Measurements from ENCODE around the gene PNLDC1.
"Not testable (repeated sequence)": the region's sequence is repeated elsewhere in the genome, so short reads cannot be mapped to it uniquely, and the experiment has no call there.

Gene PNLDC1

DNA sequence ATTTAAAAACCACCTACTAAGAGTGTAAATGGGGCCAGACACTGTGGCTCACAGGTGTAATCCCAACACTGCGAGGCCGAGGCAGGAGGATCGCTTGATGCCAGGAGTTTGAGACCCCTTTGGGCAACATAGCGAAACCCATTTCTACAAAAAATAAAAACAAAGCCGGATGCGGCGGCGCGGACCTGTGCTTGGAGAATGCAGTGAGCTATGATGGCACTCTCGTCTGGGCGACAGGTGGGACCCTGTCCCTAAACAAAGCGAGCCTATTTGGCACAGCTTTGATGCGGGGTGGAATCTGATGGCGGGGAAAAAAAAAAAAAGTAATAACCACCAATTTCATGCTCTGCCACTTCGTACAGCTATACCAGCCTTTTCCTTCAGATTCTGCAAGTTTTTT lies 11.8 kb upstream of the PNLDC1 start:
- no peak for DNase-seq

- DNase-seq = peak; percentile 10
Measured at GRCh38 chr6:159788753-159789376, 11.2 kb upstream of the PNLDC1 start.

DNA sequence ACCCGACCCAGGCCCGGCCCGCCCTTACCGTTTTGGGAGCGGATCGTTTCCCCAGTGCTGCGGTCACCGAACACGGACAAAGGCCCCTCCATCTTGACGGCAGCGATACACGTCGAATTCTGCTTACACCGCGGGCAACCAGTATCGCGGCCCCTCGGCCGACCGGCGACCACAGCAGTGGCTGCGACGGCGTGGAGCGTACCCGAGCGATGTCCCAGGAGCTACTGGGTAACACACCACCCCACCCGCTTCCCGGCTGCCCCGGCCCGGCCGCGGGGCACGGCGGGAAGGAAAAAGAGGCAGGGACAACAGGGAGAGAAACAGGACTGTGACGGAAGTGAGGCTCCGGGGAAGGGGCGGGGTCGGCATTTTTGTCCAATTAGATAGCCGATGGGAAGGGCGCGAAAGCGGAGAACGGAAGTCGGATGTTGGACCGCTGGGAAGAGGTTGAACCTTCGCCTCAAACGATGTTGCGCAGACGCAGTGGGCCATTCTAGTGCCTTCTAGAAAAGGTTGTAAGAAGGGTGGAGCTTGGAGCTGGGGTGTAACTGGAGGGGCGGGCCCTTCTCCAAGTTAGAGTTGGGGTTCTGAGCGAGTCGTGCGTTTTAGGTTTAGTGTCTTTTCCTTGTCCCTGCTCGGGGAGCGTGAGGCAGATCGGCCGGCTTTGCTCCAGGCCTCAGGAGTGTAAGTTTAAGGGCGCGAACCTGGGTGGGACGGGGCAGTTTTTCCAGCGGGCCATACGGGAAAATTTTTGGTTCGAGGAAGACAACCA lies 10.5 kb upstream of the PNLDC1 start, which contains the start of gene TCP1:
Gene TCP1, minus strand, starts transcription at position 226 of the 772 bp plus-strand sequence. Its CDS starts 134 bp downstream, at position 92.
- peak; percentile 100 for DNase-seq

- peak; percentile 98 for DNase-seq
Measured at GRCh38 chr6:159790149-159790955, 9.7 kb upstream of the PNLDC1 start, which contains the start of gene MRPL18. MRPL18 (plus strand) TSS chr6:159790467; CDS start chr6:159790588, 121 bp downstream.

DNA sequence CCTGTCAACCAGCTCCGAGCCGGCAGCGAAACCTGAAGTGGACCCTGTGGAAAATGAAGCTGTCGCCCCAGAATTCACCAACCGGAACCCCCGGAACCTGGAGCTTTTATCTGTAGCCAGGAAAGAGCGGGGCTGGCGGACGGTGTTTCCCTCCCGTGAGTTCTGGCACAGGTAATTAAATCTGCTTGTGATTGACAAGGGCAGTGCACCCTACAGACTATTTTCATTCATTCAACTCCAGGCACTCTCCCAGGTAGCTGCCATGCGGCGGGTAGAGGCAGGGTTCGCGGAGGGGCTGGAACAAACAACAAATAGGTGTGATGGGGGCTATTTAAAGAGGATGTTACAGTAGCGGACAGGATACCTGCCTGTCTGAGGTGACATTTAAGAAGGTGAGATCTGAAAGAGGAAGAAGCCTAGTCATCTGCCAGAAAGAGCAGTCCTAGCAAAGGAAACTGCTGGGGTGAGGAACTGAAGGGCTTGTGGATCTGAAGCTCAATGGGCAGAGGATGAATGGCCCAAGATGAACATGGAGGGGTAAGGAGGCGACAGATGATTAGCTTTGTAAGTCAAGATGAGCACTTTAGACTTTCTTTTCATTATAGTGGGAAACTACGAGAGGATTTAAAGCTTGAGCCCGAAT lies 9.0 kb upstream of the PNLDC1 start:
- no peak for DNase-seq

GRCh38 chr6:159794976-159795375 lies 5.1 kb upstream of the PNLDC1 start:
- not testable (repeated sequence) for DNase-seq

- no peak for DNase-seq
Measured at GRCh38 chr6:159797554-159797953, 2.5 kb upstream of the PNLDC1 start.

GRCh38 chr6:159801935-159802334 lies 1.9 kb downstream of the PNLDC1 start:
- DNase-seq = no peak

GRCh38 chr6:159804504-159804903 lies 4.4 kb downstream of the PNLDC1 start:
- DNase-seq = no peak

DNA sequence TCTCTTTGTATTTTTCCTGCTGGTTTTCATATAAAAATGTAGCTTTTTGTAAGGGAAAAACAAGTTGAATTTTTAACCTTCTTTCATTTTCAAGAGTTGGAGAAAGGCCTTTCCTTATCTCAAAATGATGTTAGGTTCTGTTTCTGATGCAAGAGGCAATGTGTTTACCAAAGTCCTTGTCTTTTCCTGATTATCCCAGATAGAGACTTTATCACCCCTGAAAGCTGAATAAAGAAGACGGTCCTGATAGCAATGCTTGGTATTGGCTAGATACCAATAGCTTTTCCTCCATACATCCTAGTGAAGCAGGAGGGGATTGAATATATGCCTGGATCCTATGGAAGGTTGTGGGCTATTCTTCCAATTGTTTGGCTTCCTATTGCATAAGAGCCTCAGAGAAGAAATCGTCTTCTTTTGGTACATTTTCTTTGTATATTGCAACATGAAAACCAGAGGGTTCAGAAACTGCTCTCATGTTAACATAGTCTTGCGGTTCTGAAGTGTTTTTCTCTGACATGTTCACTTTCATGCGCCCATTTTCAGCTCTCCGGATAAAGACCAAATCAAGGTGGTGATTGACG lies 5.5 kb downstream of the PNLDC1 start:
- no peak for DNase-seq

- no peak for DNase-seq
Measured at GRCh38 chr6:159806021-159806458, 6.0 kb downstream of the PNLDC1 start.

GRCh38 chr6:159807150-159807858 lies 7.2 kb downstream of the PNLDC1 start:
- DNase-seq = no peak

GRCh38 chr6:159808647-159809046 lies 8.6 kb downstream of the PNLDC1 start:
- no peak for DNase-seq

- DNase-seq = no peak
Measured at GRCh38 chr6:159809149-159809548, 9.1 kb downstream of the PNLDC1 start.

GRCh38 chr6:159813781-159814180 lies 13.7 kb downstream of the PNLDC1 start:
- DNase-seq = no peak

DNA sequence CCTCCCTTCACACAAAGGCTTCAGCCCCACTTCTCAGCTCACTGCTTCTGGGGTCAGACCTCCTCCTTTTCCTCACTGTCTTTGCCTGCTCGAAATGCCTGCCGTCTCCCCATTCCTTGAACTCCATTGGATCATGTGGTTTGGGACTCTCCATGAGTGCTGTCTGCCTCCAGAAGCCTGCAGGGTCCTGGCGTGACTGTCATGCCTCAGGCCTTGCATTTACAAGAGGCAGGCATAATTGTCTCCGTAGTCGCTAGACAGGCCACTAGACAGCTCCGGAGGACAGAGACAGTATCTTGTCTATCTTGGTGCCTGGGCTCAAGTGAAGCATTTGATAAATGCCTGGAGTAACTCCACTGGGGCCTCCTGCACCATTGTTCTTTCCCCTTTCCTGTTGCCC lies 15.3 kb downstream of the PNLDC1 start:
- DNase-seq = no peak

DNA sequence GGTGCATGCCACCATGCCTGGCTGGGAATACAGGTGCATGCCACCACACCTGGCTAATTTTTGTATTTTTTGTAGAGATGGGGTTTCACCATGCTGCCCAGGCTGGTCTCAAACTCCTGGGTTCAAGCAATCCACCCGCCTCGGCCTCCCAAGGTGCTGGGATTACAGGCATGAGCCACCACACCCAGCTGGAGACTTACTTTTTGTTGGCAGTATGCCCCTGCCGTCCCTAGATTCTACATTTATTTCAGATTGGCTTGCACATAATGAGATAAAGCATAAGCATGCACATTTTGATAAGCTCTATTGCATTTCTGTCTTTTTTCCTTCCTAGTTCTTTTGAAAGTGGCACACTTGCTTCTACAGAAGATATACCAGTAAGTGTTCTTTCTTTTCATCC lies 16.7 kb downstream of the PNLDC1 start:
- not testable (repeated sequence) for DNase-seq

DNA sequence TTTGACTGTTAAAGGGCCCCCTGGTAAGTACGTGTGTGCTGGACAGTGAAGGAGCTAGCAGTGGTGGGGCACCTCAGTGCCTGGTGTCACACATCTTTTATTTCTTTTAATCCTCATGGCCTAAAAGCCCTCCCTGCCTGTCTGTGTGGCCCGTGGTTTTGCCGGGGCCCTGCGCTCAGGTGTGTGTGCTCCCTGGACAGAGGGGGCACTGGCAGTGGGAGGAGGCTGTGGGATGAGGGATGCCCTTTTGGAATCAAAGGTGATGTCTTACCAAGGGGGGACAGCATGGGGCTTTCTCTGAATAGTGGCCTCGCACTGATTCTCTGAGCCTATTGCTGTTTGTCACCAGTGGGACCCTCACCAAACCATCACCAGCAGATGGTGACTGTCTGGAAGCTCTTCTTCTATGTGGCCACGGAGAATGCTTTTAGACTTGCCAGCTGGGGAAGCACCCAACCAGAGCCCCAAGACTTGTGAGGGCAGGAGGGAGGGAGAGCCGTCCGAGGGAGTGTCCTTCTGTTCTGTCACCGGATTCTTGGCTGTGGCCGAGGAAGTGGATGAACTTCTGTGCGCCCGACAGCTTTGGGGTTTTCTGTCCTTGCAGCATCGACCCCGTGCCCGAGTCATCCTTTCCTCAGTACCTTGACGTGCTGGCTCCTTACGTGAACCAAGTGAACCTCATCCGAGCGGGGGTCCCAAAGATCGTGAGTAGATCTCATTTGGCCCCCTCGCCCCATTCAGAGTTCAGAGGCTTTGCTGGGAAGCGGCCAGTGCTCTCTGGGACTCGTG lies 18.1 kb downstream of the PNLDC1 start:
- DNase-seq = no peak

DNA sequence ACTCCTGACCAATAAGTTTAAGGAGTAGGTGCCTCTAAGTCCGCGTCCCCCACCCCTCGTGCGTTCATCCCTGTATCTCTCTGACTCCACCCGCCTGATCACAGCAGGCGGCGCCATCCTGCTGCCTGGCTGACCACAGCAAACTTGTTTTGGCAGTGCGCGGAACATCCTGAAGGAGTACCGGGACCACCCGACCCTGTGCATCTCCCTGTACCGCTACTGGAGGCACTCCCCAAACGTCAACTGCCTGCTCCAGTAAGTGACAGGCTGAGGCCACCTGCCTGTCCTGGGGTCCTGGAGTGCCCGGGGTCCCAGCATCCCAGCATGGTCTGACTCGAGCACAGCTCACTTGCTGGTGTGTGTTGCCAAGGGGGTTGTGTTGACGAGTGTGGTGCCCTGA lies 19.0 kb downstream of the PNLDC1 start:
- DNase-seq = no peak

- no peak for DNase-seq
Measured at GRCh38 chr6:159819932-159820640, 20.0 kb downstream of the PNLDC1 start.

All from fibroblast of skin of abdomen (primary cell).